Retinal pigment epithelial cell (primary cell): Measurements from ENCODE around the gene TLE3.

Experiments
- DNase-seq: peaks from one replicate; pipeline ENCODE4 v3.0.0-alpha.2; 2010; ENCODE audit warnings: low read depth
- H3K4me3 ChIP-seq: 2 replicates; pipeline ENCODE4 v1.5.1; 2011; ENCODE audit warnings: mild to moderate bottlenecking, low read length, control low read depth, moderate library complexity
- CTCF ChIP-seq: conservative IDR thresholded peaks from 2 replicates; pipeline ENCODE4 v1.5.1; 2011; ENCODE audit warnings: low read depth, low read length, control low read depth, inconsistent platforms

TLE3 gene

GRCh38 chr15:70023769-70024491, 73.8 kb downstream of the TLE3 start:
- DNase-seq: no peak
- H3K4me3 ChIP-seq: no peak overlapping the region
- no peak for TF ChIP-seq CTCF

- no peak for TF ChIP-seq CTCF
- peak; percentile 43 for DNase-seq
- no peak overlapping the region for H3K4me3 ChIP-seq
Measured at GRCh38 chr15:70023064-70023768, 74.5 kb downstream of the TLE3 start.

GRCh38 chr15:70020229-70020628, 77.5 kb downstream of the TLE3 start:
- no peak for DNase-seq
- no peak for TF ChIP-seq CTCF
- H3K4me3 ChIP-seq: no peak overlapping the region

GRCh38 chr15:70018646-70019600, 78.8 kb downstream of the TLE3 start:
- no peak for DNase-seq
- no peak overlapping the region for H3K4me3 ChIP-seq
- TF ChIP-seq CTCF: no peak

- no peak overlapping the region for H3K4me3 ChIP-seq
- DNase-seq: no peak
- no peak for TF ChIP-seq CTCF
Measured at GRCh38 chr15:70017801-70018200, 79.9 kb downstream of the TLE3 start.

- H3K4me3 ChIP-seq: no peak overlapping the region
- TF ChIP-seq CTCF: no peak
- no peak for DNase-seq
Measured at GRCh38 chr15:70017025-70017424, 80.7 kb downstream of the TLE3 start.
